Measurements from ENCODE around the gene HES4. TPM values are rescaled to one million over a fixed set of nuclear protein-coding genes. Genes with fewer than 3 reads are reported as not detected.

Gene HES4
- total RNA-seq, 1 donor from 2014 or later, result 149 TPM

DNA sequence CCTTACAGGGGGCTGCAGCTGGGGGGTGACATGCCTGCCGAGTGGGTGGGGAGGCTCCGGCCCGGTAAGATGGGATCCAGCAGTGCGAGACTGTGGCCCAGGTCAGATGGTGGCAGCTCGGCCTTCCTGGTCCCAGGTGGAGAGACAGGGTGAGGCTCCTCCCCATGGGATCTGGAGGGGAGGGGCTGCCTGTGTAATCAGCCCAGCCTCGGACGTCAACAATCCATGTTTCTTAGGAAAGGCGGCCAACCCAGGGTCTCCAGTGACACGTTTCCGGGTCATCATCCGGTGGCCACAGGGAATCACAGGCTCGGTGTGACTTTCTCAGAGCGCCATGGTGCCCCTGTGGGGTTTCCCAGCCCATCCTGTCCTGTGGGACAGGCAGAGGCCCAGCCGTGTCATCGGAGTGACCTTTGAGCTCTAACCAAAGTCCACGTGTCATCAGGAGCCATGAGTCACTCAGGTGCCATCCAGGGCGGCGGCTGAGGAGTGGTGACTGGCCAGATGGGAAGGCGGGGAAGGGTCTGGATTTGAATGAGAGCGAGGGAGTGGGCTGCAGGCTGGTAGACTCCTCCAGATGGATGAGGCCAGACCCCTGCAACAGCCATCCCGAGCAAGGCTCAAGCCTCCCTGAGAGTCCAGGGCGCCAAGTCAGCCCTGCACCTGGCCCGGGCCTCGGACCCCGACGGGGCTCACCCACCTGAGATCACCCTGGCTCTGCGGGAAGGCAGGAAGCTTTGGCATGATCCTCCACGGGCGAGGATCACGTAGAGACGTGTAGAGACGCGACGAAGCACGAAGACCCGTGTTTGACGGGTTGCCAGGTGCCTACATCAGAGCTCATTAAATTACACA is 6.6 kb upstream of the HES4 start:
- Histone ChIP-seq H3K4me3 (ENCODE audit: insufficient read depth, low read depth, low read length) (no peak overlapping the region), H2AFZ (ENCODE audit: low read depth, low read length) (no peak overlapping the region), H3K27me3 (ENCODE audit: insufficient read depth, low read length) (no peaks in the 10 kb centered on the region), H3K4me2 (ENCODE audit: low read length) (no peak overlapping the region), H3K4me1 (ENCODE audit: insufficient read depth, low read length) (peaks cover 11% of the 10 kb centered on the region), H4K20me1 (ENCODE audit: insufficient read depth, low read length) (peaks cover 22% of the 10 kb centered on the region), H3K27ac (ENCODE audit: low read depth, low read length) (no peak overlapping the region), H3K79me2 (ENCODE audit: insufficient read depth, low read length) (no peaks in the 10 kb centered on the region), H3K36me3 (ENCODE audit: insufficient read depth, low read length) (no peaks in the 10 kb centered on the region), H3K9ac (ENCODE audit: low read length) (no peak overlapping the region), H3K9me3 (ENCODE audit: insufficient read depth, low read depth, low read length) (no peaks in the 10 kb centered on the region)
- H3K36me3 Mint-ChIP-seq (ENCODE audit: low read depth, unreplicated experiment), result peaks cover 11% of the 10 kb centered on the region
- H3K27me3 Mint-ChIP-seq (ENCODE audit: low read depth, unreplicated experiment), result no peaks in the 10 kb centered on the region
- TF ChIP-seq CTCF (IDR thresholded peaks at IDR 0.05; ENCODE audit: insufficient read depth, low read depth, low read length), result no peak
- TF ChIP-seq EZH2 (IDR thresholded peaks at IDR 0.05; ENCODE audit: insufficient read depth, low read length), result no peak
- FAIRE-seq (no peak), DNase-seq (ENCODE audit: low read depth) (no peak)
- H3K27ac Mint-ChIP-seq (ENCODE audit: unreplicated experiment), result peak overlapping the region; percentile 53
- peak overlapping the region; percentile 54 for H3K4me3 Mint-ChIP-seq (ENCODE audit: unreplicated experiment)
- H3K4me1 Mint-ChIP-seq (ENCODE audit: low read depth, unreplicated experiment), result peaks cover 18% of the 10 kb centered on the region
- no peaks in the 10 kb centered on the region for H3K9me3 Mint-ChIP-seq (ENCODE audit: unreplicated experiment)

DNA sequence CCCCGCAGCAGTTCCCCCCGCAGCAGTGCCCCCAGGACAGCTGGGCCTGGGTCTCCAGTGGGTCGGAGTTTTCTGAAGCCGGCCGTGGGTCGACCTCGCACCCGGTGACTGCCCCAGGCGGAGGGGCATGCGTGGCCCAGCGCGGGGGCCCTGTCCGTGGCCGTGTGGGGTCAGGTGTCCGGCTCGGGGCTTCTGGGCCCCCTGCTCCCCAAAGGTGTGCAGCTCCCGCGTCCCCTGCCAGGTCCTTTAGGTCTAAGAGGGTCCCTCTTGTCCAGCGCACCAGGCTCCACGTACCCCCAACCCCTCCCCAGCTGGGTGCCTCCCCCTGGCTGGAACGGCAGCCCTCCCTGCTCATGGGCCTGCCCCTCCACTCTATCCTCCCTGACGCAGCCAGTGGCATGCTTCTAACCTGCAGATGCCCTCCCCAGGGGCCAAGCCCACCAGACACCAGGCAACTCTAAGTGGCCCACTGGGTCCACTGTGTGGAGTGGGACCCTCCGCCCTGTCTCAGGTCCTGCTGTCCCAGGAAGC is 5.9 kb upstream of the HES4 start:
- H3K27me3 ChIP-seq (ENCODE audit: insufficient read depth, low read length), result no peaks in the 10 kb centered on the region
- H4K20me1 ChIP-seq (ENCODE audit: insufficient read depth, low read length), result peaks cover 22% of the 10 kb centered on the region
- H3K9me3 ChIP-seq (ENCODE audit: insufficient read depth, low read depth, low read length), result no peaks in the 10 kb centered on the region
- H3K79me2 ChIP-seq (ENCODE audit: insufficient read depth, low read length), result no peaks in the 10 kb centered on the region
- no peak overlapping the region for H3K9ac ChIP-seq (ENCODE audit: low read length)
- Mint-ChIP-seq H3K27me3 (ENCODE audit: low read depth, unreplicated experiment) (no peaks in the 10 kb centered on the region), H3K4me3 (ENCODE audit: unreplicated experiment) (no peak overlapping the region), H3K27ac (ENCODE audit: unreplicated experiment) (no peak overlapping the region), H3K36me3 (ENCODE audit: low read depth, unreplicated experiment) (peaks cover 9% of the 10 kb centered on the region), H3K4me1 (ENCODE audit: low read depth, unreplicated experiment) (peaks cover 18% of the 10 kb centered on the region), H3K9me3 (ENCODE audit: unreplicated experiment) (no peaks in the 10 kb centered on the region)
- H3K4me3 ChIP-seq (ENCODE audit: insufficient read depth, low read depth, low read length), result no peak overlapping the region
- H3K4me1 ChIP-seq (ENCODE audit: insufficient read depth, low read length), result peaks cover 15% of the 10 kb centered on the region
- H3K27ac ChIP-seq (ENCODE audit: low read depth, low read length), result no peak overlapping the region
- no peak overlapping the region for H2AFZ ChIP-seq (ENCODE audit: low read depth, low read length)
- FAIRE-seq (no peak), DNase-seq (ENCODE audit: low read depth) (no peak)
- no peaks in the 10 kb centered on the region for H3K36me3 ChIP-seq (ENCODE audit: insufficient read depth, low read length)
- no peak overlapping the region for H3K4me2 ChIP-seq (ENCODE audit: low read length)
- TF ChIP-seq CTCF (IDR thresholded peaks at IDR 0.05; ENCODE audit: insufficient read depth, low read depth, low read length), result no peak
- no peak for TF ChIP-seq EZH2 (IDR thresholded peaks at IDR 0.05; ENCODE audit: insufficient read depth, low read length)
